HG03045 (cell line): Measurements from ENCODE around the gene ELOVL6.
A peak's percentile ranks its signal among the peaks of the same experiment; 100 is the strongest.
"Not testable (repeated sequence)": the region's sequence is repeated elsewhere in the genome, so short reads cannot be mapped to it uniquely, and the experiment has no call there.

Experiments used
- ATAC-seq: cut with Tn5 transposase; IDR thresholded peaks from one replicate; pipeline ENCODE4 v1.9.1; 2021; ENCODE audit warnings: mild to moderate bottlenecking, moderate library complexity; ENCODE audit not compliant: unreplicated experiment

The ELOVL6 gene

GRCh38 chr4:110198435-110199416 is at the start of gene ELOVL6:
ELOVL6 (minus strand) TSS chr4:110198615; CDS start chr4:110198335, 280 bp downstream.
- ATAC-seq, result no peak

- ATAC-seq, result no peak
These were observed 49.7 kb upstream of the ELOVL6 start for GRCh38 chr4:110248100-110248499.

- ATAC-seq, result no peak
These were observed 49.2 kb upstream of the ELOVL6 start for GRCh38 chr4:110247591-110247990.

GRCh38 chr4:110245577-110245976 is 47.2 kb upstream of the ELOVL6 start:
- ATAC-seq, result no peak

GRCh38 chr4:110236324-110236723 is 37.9 kb upstream of the ELOVL6 start:
- ATAC-seq, result no peak

GRCh38 chr4:110233581-110233980 is 35.2 kb upstream of the ELOVL6 start:
- not testable (repeated sequence) for ATAC-seq

GRCh38 chr4:110231869-110232268 is 33.5 kb upstream of the ELOVL6 start:
- ATAC-seq, result no peak

- ATAC-seq, result no peak
These were observed 30.9 kb upstream of the ELOVL6 start for GRCh38 chr4:110229266-110229665.

- no peak for ATAC-seq
These were observed 26.4 kb upstream of the ELOVL6 start for GRCh38 chr4:110224812-110225211.

GRCh38 chr4:110224142-110224541 is 25.7 kb upstream of the ELOVL6 start:
- ATAC-seq, result no peak

- not testable (repeated sequence) for ATAC-seq
These were observed 20.5 kb upstream of the ELOVL6 start for GRCh38 chr4:110218935-110219334.

GRCh38 chr4:110217181-110217580 is 18.8 kb upstream of the ELOVL6 start:
- ATAC-seq, result not testable (repeated sequence)

GRCh38 chr4:110216129-110216528 is 17.7 kb upstream of the ELOVL6 start:
- ATAC-seq, result no peak

- no peak for ATAC-seq
These were observed 13.3 kb upstream of the ELOVL6 start for GRCh38 chr4:110211770-110212061.

GRCh38 chr4:110211007-110211769 is 12.8 kb upstream of the ELOVL6 start:
- ATAC-seq, result peak; percentile 62

GRCh38 chr4:110208419-110208818 is 10.0 kb upstream of the ELOVL6 start:
- no peak for ATAC-seq

- no peak for ATAC-seq
These were observed 8.8 kb upstream of the ELOVL6 start for GRCh38 chr4:110207233-110207632.

- ATAC-seq, result no peak
These were observed 3.6 kb upstream of the ELOVL6 start for GRCh38 chr4:110202024-110202423.

- no peak for ATAC-seq
These were observed 3.1 kb upstream of the ELOVL6 start for GRCh38 chr4:110201502-110201901.

GRCh38 chr4:110200689-110201088 is 2.3 kb upstream of the ELOVL6 start:
- no peak for ATAC-seq

- no peak for ATAC-seq
These were observed 373 bp downstream of the ELOVL6 start for GRCh38 chr4:110198049-110198434.

GRCh38 chr4:110197529-110198042 is 829 bp downstream of the ELOVL6 start:
- ATAC-seq, result no peak
